T47D (cell line): ENCODE measurements around the gene UXS1.

Experiments used
- DNase-seq, 2 experiments: peaks; one replicate each; pipeline versions ENCODE4 v3.0.0 to v3.0.0-alpha.2; 2011 to 2012; ENCODE audit warnings: low read depth in 1 of 2, low spot score in 1 of 2
- JUND ChIP-seq: IDR thresholded peaks from 2 replicates; pipeline ENCODE4 v1.6.1; 2012; ENCODE audit warnings: low read depth
- in situ Hi-C: cut with HindIII; loops from 2 replicates; pipeline ENCODE4 v1.10.0; 2016; ENCODE audit warnings: low sequenced_read_pairs, low pct_unique_long_range_greater_than_20kb

UXS1 gene

DNA sequence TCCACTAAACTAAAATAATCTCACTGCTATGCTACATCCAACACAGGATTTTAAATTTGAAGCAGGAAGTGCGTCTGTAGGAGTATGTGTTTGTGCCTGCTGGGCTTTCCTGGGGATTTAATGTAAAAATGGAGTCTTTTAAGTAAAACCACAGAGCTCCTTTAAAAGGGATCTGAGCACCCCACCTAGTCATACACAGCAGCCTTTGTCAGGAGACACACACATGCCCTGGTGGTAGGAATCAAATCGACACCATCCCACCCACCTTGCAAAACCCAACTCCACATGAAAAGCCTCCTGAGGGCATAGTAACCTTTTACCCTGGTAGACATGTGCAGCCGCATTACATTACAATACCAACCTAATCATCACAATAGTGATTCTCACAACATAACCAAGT lies 29.1 kb downstream of the UXS1 start:
- no peak for DNase-seq
- TF ChIP-seq JUND = no peak
- in situ Hi-C loops = no loop called here

DNA sequence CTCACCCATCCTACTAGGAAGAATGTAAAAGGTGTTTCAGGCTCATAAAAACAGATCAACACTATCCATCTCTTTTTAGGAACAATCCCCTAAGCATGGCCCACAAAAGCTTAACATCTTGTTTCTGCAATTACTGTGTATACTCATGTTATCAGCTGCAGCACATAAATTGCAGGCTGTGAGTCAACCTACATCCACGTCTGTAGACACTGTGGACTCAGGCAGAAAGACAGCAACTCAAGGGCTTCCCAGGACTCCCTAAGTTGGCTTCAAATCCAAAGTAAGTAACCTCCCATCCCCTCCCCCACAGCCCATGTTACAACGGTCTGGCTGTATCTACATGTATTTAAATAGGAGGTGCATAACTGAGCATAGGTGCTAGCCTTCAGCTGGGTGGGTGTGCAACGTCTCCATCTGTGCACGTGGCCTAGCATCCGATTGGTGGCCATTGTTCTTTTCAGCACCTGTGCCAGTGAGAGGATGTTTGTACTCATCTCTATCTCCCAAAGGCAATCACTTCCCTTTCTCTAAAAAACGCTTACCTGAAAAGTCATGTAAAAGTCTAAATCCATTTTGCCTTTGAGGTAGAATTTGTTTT lies 30.1 kb downstream of the UXS1 start:
- in situ Hi-C loops = no loop called here
- no peak for TF ChIP-seq JUND
- DNase-seq = no peak

DNA sequence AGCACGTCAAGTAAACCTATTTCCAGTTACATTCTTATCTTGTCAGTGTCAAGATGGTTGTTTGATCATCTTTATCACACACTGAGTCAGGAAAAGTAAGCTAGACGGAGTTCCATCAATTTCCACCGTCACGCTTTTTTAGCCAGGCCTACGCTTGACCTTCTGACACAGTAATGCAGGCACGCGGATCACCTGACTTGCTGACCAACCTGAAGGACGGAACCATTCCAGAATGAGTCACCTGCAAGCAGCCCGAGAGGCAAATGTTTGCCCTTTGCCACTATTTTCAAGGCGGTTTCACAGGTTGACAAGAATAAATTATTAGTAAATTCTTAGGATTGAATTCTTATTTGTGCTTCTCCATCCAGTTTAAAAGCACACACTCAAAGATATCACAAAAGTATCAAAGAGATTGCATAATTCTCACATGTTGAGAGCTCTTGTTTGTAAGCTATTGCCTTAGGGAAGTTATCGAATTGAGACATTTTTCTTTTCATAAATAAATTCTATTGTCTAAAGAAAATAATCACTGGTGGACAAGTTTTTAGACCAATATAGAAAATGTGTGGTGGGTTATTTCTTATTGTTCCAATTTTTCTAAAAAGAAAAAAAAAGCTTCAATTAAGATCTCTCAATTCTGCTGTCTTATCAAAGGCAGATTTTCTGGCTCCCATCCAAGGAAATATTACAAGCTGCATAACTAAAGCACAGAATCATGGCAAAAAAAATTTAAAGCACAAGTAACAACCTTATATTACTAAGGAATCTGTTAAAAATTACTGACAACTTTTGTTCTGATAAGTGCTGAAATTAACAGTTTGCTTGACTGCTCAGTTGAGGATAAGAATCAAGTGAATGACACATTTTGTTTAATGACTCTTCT lies 31.9 kb downstream of the UXS1 start:
- TF ChIP-seq JUND = no peak
- in situ Hi-C loops = no loop called here
- DNase-seq = no peak

DNA sequence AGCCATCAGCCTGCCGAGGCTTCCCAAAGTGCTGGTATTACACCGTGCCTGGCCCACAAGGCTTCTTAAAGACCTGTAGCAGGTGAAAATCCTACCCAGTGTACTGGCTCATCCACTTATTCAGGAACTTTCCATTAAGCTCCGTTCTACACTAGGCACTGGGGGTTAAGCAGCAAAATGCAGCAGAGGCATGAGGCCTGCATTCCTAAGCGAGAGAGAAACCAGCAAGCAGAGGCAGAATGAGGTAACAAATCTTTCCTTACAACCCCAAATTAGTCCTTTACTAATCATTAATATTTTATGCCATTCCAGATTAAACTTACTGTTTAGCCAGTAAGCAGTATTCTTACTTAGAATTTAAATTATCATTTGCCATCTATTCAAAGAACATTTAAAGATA lies 32.8 kb downstream of the UXS1 start:
- no peak for DNase-seq
- in situ Hi-C loops = no loop called here
- TF ChIP-seq JUND = no peak

DNA sequence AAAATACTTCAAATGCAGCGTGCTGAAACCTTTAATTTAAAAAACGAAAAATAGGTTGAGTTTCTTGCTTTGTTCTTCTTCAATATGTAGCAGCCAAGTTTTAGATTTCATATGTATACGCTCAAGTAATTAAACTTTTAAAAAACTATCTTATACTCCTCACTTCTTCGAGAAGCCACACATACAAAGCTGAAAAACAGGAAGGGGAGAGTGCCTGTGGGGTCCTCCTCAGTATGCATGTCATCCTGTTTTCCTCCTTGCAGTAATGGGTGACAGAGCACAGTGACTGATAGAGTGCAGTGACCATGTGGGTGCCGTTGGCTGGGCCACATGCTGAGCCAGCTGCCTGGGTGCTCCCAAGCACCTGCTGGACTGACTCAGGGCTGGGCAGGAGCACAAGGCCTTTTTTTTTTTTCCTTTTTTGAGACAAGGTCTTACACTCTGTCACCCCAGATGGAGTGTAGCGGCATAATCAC lies 33.3 kb downstream of the UXS1 start:
- no peak for DNase-seq
- TF ChIP-seq JUND = no peak
- in situ Hi-C loops = no loop called here

DNA sequence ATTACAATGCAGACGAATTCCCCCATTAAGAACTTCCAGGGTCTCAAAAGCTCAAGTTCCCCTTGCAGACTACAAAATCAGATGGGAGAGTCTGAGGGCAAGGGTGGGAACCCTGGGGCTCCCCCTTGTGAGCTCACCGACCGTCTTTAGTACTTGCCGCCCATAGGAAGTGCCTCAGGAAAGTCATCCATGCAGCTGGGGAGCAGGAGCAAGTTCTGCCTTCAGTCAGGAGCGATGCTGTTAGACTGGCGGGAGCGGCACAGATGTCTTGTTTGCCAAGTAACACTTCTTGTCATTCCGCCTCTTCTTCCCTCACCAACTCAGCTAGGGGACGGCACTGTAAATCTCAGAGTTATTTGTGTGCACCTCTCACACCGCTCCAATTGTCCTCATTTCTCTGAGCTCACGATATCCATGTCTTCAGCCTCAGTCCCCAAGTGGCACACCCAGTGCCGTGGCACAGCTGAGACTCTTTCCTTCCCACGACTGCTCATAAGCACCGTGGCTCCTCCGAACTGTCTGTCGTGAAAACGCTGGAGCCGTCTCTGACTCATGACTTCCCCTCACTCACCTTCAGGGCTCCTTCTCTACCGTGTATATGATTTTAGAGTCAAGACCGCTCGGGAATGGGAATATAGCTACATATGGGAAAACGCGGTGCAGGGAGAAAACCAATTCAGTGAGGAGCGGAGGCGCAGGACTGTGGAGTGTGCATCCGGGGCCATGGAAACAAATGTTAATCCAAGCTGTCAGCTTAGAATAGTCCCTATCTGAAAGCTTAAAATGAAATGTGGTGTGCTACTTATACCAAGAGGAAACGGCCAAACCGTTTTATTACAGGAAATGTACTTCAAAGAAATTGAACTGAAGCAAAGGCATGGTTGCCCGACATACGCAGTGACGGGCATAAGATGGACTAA lies 34.0 kb downstream of the UXS1 start:
- no peak for DNase-seq
- TF ChIP-seq JUND = no peak
- in situ Hi-C loops = no loop called here

DNA sequence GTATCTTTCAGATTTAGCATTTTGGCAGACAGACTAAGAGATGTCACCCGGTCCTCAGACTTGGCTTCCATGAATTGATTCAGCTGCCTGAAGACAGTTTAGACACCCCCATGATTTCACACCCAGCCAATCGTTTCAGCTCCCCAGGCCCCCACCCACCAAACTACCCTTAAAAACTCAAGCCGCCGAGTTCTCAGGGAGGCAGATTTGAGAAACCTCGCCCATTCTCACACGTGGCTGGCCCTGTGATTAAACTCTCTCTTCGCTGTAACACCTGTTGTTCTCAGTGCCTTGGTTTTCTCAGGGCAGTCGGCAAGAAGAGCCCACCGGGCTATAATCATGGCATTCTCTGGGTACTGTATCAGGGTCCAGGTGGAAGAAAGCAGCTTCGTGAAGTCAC lies 35.2 kb downstream of the UXS1 start:
- TF ChIP-seq JUND = no peak
- DNase-seq = no peak
- in situ Hi-C loops = no loop called here

DNA sequence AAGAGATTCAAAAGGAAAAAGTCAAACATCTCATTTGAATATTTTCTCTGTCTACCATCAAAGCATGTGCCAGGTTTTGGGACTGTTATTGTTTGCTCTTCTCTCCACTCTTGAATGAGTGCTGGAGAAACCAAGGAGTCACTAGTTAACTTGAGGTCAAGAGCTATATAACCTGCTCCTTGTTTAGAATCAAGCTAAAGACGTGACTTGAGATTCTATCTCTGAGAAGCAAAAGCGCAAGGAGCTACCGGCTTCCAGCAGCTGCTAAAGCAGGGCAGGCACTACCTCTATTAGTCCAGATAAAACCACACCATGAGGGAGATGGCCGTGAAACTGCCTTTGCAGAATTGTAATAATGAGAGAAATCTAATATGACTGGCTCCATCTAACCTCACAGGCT lies 36.0 kb downstream of the UXS1 start:
- TF ChIP-seq JUND = no peak
- in situ Hi-C loops = no loop called here

DNA sequence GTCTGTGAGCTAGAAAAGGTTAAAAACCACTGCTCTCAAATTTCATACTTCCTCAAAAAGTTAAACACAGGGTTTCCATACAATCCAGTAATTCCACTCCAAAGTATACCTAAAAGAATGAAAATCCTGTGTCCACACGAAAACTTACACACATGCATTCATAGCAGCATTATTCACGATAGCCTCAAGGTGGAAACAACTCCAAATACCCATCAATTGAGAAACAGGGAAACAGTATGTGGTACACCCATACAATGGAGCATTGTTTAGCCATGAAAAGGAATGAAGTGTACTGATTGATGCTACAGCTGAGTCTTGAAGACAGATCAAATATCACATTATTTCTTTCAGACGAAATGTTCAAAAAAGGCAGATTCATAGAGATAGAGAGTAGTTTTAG lies 36.7 kb downstream of the UXS1 start:
- in situ Hi-C loops = no loop called here
- no peak for DNase-seq
- TF ChIP-seq JUND = no peak

More for the DNA sequence above, 36.0 kb downstream of the UXS1 start:
- no peak for DNase-seq

DNA sequence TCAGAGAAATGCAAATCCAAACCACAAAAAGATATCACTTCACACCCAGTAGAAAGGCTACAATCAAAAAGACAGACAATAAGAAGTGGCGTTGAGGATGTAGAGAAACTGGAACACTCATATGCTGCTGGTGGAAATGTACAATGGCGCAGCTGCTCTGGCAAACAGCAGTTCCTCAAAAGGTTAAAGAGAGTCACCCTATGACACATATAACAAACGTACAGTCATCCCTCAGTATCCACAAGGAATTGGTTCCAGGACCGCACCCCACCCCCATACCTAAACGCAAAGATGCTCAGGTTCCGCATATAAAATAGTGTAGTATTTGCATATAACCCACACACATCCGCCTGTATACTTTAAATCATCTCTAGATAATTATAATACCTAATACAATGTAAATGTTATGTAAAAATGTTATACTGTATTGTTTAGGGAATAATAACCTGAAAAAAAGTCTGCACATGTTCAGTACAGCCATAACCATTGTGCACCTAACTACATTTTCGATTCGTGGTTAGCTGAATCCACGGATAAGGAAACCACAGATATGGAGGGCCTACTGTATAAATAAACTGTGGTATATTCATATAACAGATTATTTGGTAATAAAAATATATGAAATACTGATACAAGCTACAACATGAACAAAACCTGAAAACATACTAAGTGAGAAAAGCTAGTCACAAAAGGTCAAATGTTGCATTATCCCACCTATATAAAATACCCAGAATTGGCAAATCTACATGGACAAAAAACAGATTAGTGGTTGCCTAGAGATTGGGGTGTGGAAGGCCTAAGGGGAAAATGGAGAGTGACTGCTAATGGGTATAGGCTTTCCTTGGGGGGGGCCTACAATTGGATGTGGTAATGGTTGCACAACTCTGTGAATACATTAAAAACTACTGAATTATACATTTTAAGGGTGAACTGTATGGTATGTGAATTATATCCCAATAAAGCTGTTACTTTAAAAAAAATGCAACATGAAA lies 37.5 kb downstream of the UXS1 start:
- DNase-seq = no peak
- no peak for TF ChIP-seq JUND
- in situ Hi-C loops = no loop called here

DNA sequence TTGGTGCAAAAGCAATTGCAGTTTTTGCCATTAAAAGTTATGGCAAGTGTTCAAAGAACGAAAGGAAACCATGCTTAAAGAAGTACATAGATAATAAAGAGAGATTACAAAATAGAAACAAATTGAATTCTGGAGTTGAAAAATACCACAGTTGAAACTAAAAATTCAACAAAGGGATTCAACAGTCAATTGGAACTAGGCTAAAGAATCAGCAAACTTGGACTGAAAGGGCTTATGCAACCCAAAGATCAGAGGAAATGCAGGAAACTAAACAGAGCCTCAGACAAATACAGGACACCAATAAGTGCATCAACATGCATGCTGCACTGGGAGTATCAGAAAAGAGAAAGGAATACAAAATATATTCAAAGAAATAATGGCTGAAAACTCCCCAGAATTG lies 40.3 kb downstream of the UXS1 start:
- DNase-seq = no peak
- TF ChIP-seq JUND = no peak
- in situ Hi-C loops = no loop called here
